GM12875 (cell line): Measurements from ENCODE around the gene SMC4.
A peak's percentile ranks its signal among the peaks of the same experiment; 100 is the strongest.
"Not testable (repeated sequence)": the region's sequence is repeated elsewhere in the genome, so short reads cannot be mapped to it uniquely, and the experiment has no call there.

Source experiments
- H3K4me3 ChIP-seq: one replicate; pipeline ENCODE4 v1.5.1; 2011; ENCODE audit warnings: low read depth, low read length, control low read depth
- CTCF ChIP-seq: IDR thresholded peaks from 2 replicates; pipeline ENCODE4 v1.5.1; 2011; ENCODE audit warnings: low read depth, mild to moderate bottlenecking, control low read depth, inconsistent platforms, low read length, moderate library complexity, borderline replicate concordance; ENCODE audit not compliant: insufficient read depth

The SMC4 gene

GRCh38 chr3:160399125-160400029, at the start of gene SMC4, which contains the start of gene IFT80:
SMC4 (plus strand) TSS chr3:160399650; CDS start chr3:160400827, 1,177 bp downstream.
IFT80 (minus strand) TSS chr3:160399225; CDS start chr3:160384600, 14,625 bp downstream.
- H3K4me3 ChIP-seq: peak within 1 kb of the TSS; percentile 98
- TF ChIP-seq CTCF: no peak

- TF ChIP-seq CTCF: no peak
- H3K4me3 ChIP-seq: no peak overlapping the region
Observed at GRCh38 chr3:160355826-160356225, 43.6 kb upstream of the SMC4 start.

- not testable (repeated sequence) for H3K4me3 ChIP-seq
Observed at GRCh38 chr3:160362896-160363295, 36.6 kb upstream of the SMC4 start.

- H3K4me3 ChIP-seq: no peak overlapping the region
- no peak for TF ChIP-seq CTCF
Observed at GRCh38 chr3:160365869-160366522, 33.5 kb upstream of the SMC4 start.

GRCh38 chr3:160368804-160369203, 30.6 kb upstream of the SMC4 start:
- TF ChIP-seq CTCF: no peak
- H3K4me3 ChIP-seq: no peak overlapping the region

- TF ChIP-seq CTCF: no peak
- no peak overlapping the region for H3K4me3 ChIP-seq
Observed at GRCh38 chr3:160369784-160370183, 29.7 kb upstream of the SMC4 start.

- H3K4me3 ChIP-seq: no peak overlapping the region
- no peak for TF ChIP-seq CTCF
Observed at GRCh38 chr3:160370987-160371857, 28.2 kb upstream of the SMC4 start.
